SK-N-SH (cell line): ENCODE measurements around the gene CDK5. TPM values are rescaled to one million over a fixed set of nuclear protein-coding genes. Genes with fewer than 3 reads are reported as not detected.
A peak's percentile ranks its signal among the peaks of the same experiment; 100 is the strongest.

Source experiments
- CTCF ChIA-PET: fragments of 300-600, 350-600 bp; formaldehyde crosslinking; extraction: SDS; loops from one replicate; lab custom pipeline; 2021; lab: Yijun Ruan, JAX
- POLR2A ChIA-PET: fragments of 350-600 bp; sonication (Branson Sonifier 250); formaldehyde crosslinking; extraction: SDS; loops from one replicate; lab custom pipeline; 2020; ENCODE audit warnings: antibody characterized with exemption, inconsistent platforms; lab: Yijun Ruan, JAX
- DNase-seq: peaks from one replicate; pipeline ENCODE4 v3.0.0; 2012
- H2AFZ ChIP-seq: fragments of 200-600 bp; sonication (generic); 2 replicates; pipeline ENCODE4 v1.8.1; 2016; ENCODE audit warnings: antibody characterized with exemption, mild to moderate bottlenecking, low read depth
- H3F3A ChIP-seq: fragments of 200-600 bp; sonication (generic); replicated peaks from 2 replicates; pipeline ENCODE3; 2016; ENCODE audit warnings: antibody characterized with exemption, mild to moderate bottlenecking; ENCODE audit not compliant: insufficient read depth
- H3K27ac ChIP-seq, 2 experiments: fragments of 200-500 bp in 1 of 2; fragments of 200-600 bp in 1 of 2; sonication (Bioruptor generic) in 1 of 2; sonication (generic), shearing (Covaris generic) in 1 of 2; 2 replicates each; pipeline versions ENCODE4 v1.5.1 to v1.6.1; 2014 to 2016; ENCODE audit warnings: low read depth in 2 of 2, inconsistent platforms in 1 of 2, low read length in 1 of 2, mild to moderate bottlenecking in 1 of 2, mixed read lengths in 1 of 2
- H3K27me3 ChIP-seq: fragments of 200-600 bp; sonication (generic), shearing (Covaris generic); 2 replicates; pipeline ENCODE4 v1.6.1; 2016; ENCODE audit warnings: mixed run types; ENCODE audit not compliant: insufficient read depth
- H3K36me3 ChIP-seq, 2 experiments: fragments of 200-500 bp in 1 of 2; fragments of 200-600 bp in 1 of 2; sonication (Bioruptor generic) in 1 of 2; sonication (generic) in 1 of 2; replicated peaks in 1 of 2; 2 replicates each; pipeline versions ENCODE3 to v1.5.1; 2014 to 2016; ENCODE audit warnings: low read length in 1 of 2, mild to moderate bottlenecking in 1 of 2; ENCODE audit not compliant: insufficient read depth in 2 of 2, control insufficient read depth in 1 of 2
- H3K4me1 ChIP-seq, 2 experiments: fragments of 200-500 bp in 1 of 2; fragments of 200-600 bp in 1 of 2; sonication (Bioruptor generic) in 1 of 2; sonication (generic), shearing (Covaris generic) in 1 of 2; 2 replicates each; pipeline versions ENCODE4 v1.5.1 to v1.6.1; 2014 to 2016; ENCODE audit warnings: low read depth in 1 of 2, low read length in 1 of 2, mixed run types in 1 of 2; ENCODE audit not compliant: insufficient read depth in 2 of 2, control insufficient read depth in 1 of 2
- H3K4me2 ChIP-seq: fragments of 200-600 bp; sonication (generic), shearing (Covaris generic); 2 replicates; pipeline ENCODE4 v1.6.1; 2017; ENCODE audit warnings: mixed run types
- H3K4me3 ChIP-seq, 2 experiments: fragments of 200-500 bp in 1 of 2; fragments of 200-600 bp in 1 of 2; sonication (Bioruptor generic) in 1 of 2; sonication (generic), shearing (Covaris generic) in 1 of 2; 2 replicates each; pipeline versions ENCODE4 v1.5.1 to v1.8.1; 2014 to 2016; ENCODE audit warnings: low read depth in 2 of 2, inconsistent platforms in 1 of 2, low read length in 1 of 2, mild to moderate bottlenecking in 1 of 2, mixed read lengths in 1 of 2, moderate library complexity in 1 of 2
- H3K79me2 ChIP-seq: fragments of 200-600 bp; sonication (generic); 2 replicates; pipeline ENCODE4 v1.8.1; 2017; ENCODE audit warnings: mild to moderate bottlenecking; ENCODE audit not compliant: insufficient read depth
- H3K9ac ChIP-seq: fragments of 200-600 bp; sonication (generic); 2 replicates; pipeline ENCODE4 v1.6.1; 2017; ENCODE audit warnings: mixed run types
- H3K9me2 ChIP-seq: fragments of 200-600 bp; sonication (generic); 2 replicates; pipeline ENCODE4 v1.6.1; 2017; ENCODE audit warnings: mixed run types
- H3K9me3 ChIP-seq: fragments of 200-600 bp; sonication (generic); 2 replicates; pipeline ENCODE4 v1.6.1; 2017; ENCODE audit warnings: mixed run types, mild to moderate bottlenecking, moderate library complexity
- H4K20me1 ChIP-seq: fragments of 200-600 bp; sonication (generic); 2 replicates; pipeline ENCODE4 v1.6.1; 2017; ENCODE audit warnings: mild to moderate bottlenecking, mixed run types; ENCODE audit not compliant: insufficient read depth
- EP300 ChIP-seq, 2 experiments: IDR thresholded peaks; 2 replicates each; pipeline versions ENCODE4 v1.4.0 to v1.6.1; 2012; ENCODE audit warnings: borderline replicate concordance in 1 of 2, low read depth in 1 of 2, low read length in 1 of 2
- FOSL2 ChIP-seq: IDR thresholded peaks from 2 replicates; pipeline ENCODE4 v1.4.0; 2012; ENCODE audit warnings: low read depth, mild to moderate bottlenecking, moderate library complexity, borderline replicate concordance
- FOXJ3 ChIP-seq: sonication (generic); formaldehyde crosslinking; IDR thresholded peaks from 2 replicates; pipeline ENCODE4 v1.5.1; 2020; ENCODE audit warnings: mild to moderate bottlenecking, missing genetic modification reagents
- GATA2 ChIP-seq: sonication (generic); formaldehyde crosslinking; IDR thresholded peaks from 2 replicates; pipeline ENCODE4 v1.5.0; 2020; ENCODE audit warnings: mild to moderate bottlenecking, missing genetic modification reagents
- NRF1 ChIP-seq: IDR thresholded peaks from 2 replicates; pipeline ENCODE4 v1.6.1; 2012; ENCODE audit warnings: low read depth, mild to moderate bottlenecking, low read length
- POLR2AphosphoS5 ChIP-seq: IDR thresholded peaks from 2 replicates; pipeline ENCODE4 v1.6.1; 2012; ENCODE audit warnings: low read depth, low read length
- REST ChIP-seq: IDR thresholded peaks from 2 replicates; pipeline ENCODE4 v1.6.1; 2012; ENCODE audit warnings: mild to moderate bottlenecking, low read depth, low read length, moderate library complexity
- RFX5 ChIP-seq: IDR thresholded peaks from 2 replicates; pipeline ENCODE4 v1.6.1; 2012; ENCODE audit warnings: mild to moderate bottlenecking, improper control_type of control experiment, low read length
- SMC3 ChIP-seq: IDR thresholded peaks from 2 replicates; pipeline ENCODE4 v1.6.1; 2012; ENCODE audit warnings: low read depth, low read length, improper control_type of control experiment
- TCF12 ChIP-seq: IDR thresholded peaks from 2 replicates; pipeline ENCODE4 v1.4.0; 2012
- WGBS: methylation state at CpG from one replicate; pipeline ENCODE4 v1.1.6; 2017; ENCODE audit warnings: low lambda C conversion rate; 5-methylcytosine and 5-hydroxymethylcytosine counted together
- polyA plus RNA-seq, 3 experiments: library from polyadenylated mRNA; depleted of rRNA; stranded (reverse); fragments of >200 nt; gene quantifications; 2 replicates each; pipeline ENCODE4 v1.2.3, GENCODE V29; 2012

CDK5 gene
- polyA plus RNA-seq, 1 of the 3 experiments (the other 2 are of a cell fraction), result 125 TPM

- TF ChIP-seq EP300 (IDR thresholded peaks at IDR 0.05; ENCODE audit: borderline replicate concordance in 1 of 2, low read depth in 1 of 2, low read length in 1 of 2), result no peak
- no peak for TF ChIP-seq GATA2
- no peak for TF ChIP-seq RFX5
- TF ChIP-seq TCF12, result no peak
- no peak for TF ChIP-seq NRF1
Measured at GRCh38 chr7:151053751-151054150, 3.9 kb downstream of the CDK5 start (continued).

- WGBS, result 88% methylated on average over 4 of the region's 4 CpGs
- H3K27me3 ChIP-seq, result no peaks in the 10 kb centered on the region
- no peak overlapping the region for H2AFZ ChIP-seq
- peaks cover 4 to 25% of the 10 kb centered on the region in 2 experiments; a peak in 2 of 4 replicates for H3K4me1 ChIP-seq
- ChIA-PET POLR2A (no interaction called here), CTCF (interaction anchor here (0.7 to 1.3 kb wide), 2 partner anchors 32 to 740 kb away, joined by 3 to 4 read pairs; no protein-coding TSS in a partner anchor)
- peaks cover 3 to 40% of the 10 kb centered on the region in 2 experiments for H3K36me3 ChIP-seq
- H3K4me2 ChIP-seq, result no peak overlapping the region
- H4K20me1 ChIP-seq, result no peaks in the 10 kb centered on the region
- no peak overlapping the region for H3K9ac ChIP-seq
- no peak for DNase-seq
- peaks cover 3% of the 10 kb centered on the region for H3F3A ChIP-seq
- H3K4me3 ChIP-seq, result no peak overlapping the region
- no peaks in the 10 kb centered on the region for H3K9me2 ChIP-seq
- TF ChIP-seq FOSL2 (no peak), POLR2AphosphoS5 (no peak), TCF12 (no peak), SMC3 (no peak)
- TF ChIP-seq, all 33 proteins: peak for 0
- no peak overlapping the region for H3K27ac ChIP-seq
- no peaks in the 10 kb centered on the region for H3K9me3 ChIP-seq
- peaks cover 19% of the 10 kb centered on the region for H3K79me2 ChIP-seq
Measured at GRCh38 chr7:151053096-151053495, 4.6 kb downstream of the CDK5 start.

- TF ChIP-seq REST (peak; percentile 65; the same call in 1 of the 2 replicates), FOXJ3 (no peak)
- TF ChIP-seq, all 33 proteins: peak for 1
- CTCF ChIA-PET, result interaction anchor here (1.1 kb wide), 1 partner anchor 34 kb away, joined by 3 read pairs; no protein-coding TSS in a partner anchor
- 81% methylated on average over 7 of the region's 50 CpGs for WGBS
Measured at GRCh38 chr7:151051108-151051507, 6.6 kb downstream of the CDK5 start.

More at GRCh38 chr7:151051108-151051507, 6.6 kb downstream of the CDK5 start:
- peaks cover 17% of the 10 kb centered on the region for H3F3A ChIP-seq
- no peaks in the 10 kb centered on the region for H3K27me3 ChIP-seq
- no peak overlapping the region for H3K4me2 ChIP-seq
- POLR2A ChIA-PET, result no interaction called here
- H3K9me2 ChIP-seq, result no peaks in the 10 kb centered on the region
- H3K36me3 ChIP-seq, result peaks cover 3 to 40% of the 10 kb centered on the region in 2 experiments
- no peak overlapping the region for H3K9ac ChIP-seq
- peaks cover 6% of the 10 kb centered on the region; the same call in 1 of the 2 replicates for H3K79me2 ChIP-seq
- no peaks in the 10 kb centered on the region for H4K20me1 ChIP-seq
- no peaks in the 10 kb centered on the region for H3K9me3 ChIP-seq
- H2AFZ ChIP-seq, result no peak overlapping the region
- H3K4me3 ChIP-seq, result no peak overlapping the region
- peaks cover 13 to 34% of the 10 kb centered on the region in 2 experiments for H3K4me1 ChIP-seq
- H3K27ac ChIP-seq, result no peak overlapping the region
- DNase-seq, result no peak
